ENCODE data around the gene MTHFD1L. TPM values are rescaled to one million over a fixed set of nuclear protein-coding genes. Genes with fewer than 3 reads are reported as not detected.

MTHFD1L gene
- total RNA-seq, 1 donor from 2014 or later = 28.1 TPM

DNA sequence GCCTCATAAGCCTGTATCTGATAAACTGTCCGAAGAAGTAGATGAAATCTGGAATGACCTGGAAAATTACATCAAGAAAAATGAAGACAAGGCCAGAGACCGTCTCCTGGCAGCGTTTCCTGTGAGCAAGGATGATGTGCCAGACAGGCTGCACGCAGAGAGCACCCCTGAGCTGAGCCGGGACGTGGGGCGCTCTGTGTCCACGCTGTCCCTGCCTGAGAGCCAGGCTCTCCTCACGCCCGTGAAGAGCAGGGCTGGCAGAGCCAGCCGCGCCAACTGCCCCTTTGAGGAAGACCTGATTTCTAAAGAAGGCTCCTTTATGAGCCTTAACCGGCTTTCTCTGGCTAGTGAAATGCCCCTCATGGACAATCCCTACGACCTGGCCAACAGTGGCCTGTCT lies 33.9 kb upstream of the MTHFD1L start:
- H3K27ac Mint-ChIP-seq = no peak overlapping the region
- no peaks in the 10 kb centered on the region for H3K9me3 Mint-ChIP-seq
- H3K4me1 Mint-ChIP-seq (ENCODE audit: unreplicated experiment) = peaks cover 7% of the 10 kb centered on the region
- H3K4me3 Mint-ChIP-seq = no peak overlapping the region
- no peaks in the 10 kb centered on the region for H3K27me3 Mint-ChIP-seq
- TF ChIP-seq, protein P1, sequence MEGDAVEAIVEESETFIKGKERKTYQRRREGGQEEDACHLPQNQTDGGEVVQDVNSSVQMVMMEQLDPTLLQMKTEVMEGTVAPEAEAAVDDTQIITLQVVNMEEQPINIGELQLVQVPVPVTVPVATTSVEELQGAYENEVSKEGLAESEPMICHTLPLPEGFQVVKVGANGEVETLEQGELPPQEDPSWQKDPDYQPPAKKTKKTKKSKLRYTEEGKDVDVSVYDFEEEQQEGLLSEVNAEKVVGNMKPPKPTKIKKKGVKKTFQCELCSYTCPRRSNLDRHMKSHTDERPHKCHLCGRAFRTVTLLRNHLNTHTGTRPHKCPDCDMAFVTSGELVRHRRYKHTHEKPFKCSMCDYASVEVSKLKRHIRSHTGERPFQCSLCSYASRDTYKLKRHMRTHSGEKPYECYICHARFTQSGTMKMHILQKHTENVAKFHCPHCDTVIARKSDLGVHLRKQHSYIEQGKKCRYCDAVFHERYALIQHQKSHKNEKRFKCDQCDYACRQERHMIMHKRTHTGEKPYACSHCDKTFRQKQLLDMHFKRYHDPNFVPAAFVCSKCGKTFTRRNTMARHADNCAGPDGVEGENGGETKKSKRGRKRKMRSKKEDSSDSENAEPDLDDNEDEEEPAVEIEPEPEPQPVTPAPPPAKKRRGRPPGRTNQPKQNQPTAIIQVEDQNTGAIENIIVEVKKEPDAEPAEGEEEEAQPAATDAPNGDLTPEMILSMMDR (conservative IDR thresholded peaks at IDR 0.05) = no peak
- no peak for DNase-seq (ENCODE audit: extremely low spot score, unreplicated experiment)
- peaks cover 32% of the 10 kb centered on the region for H3K36me3 Mint-ChIP-seq

DNA sequence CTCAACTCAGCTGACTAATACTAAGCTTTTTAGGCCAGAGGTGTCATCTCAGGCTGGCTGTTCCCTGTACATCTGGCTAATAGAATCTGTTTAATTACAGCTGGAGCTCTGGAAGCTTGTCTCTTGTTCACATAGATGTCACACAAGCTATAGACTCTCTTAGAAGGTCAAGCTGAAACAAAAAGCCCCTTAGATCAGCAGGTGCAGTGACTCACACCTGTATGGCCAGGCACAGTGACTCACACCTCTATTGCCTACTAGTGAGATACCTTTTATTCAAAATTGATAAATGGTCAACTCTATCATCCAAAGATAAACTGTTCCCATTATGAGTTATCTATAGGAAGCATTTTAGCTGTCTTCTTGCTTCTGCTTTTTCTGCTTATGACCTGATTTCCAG lies 29.9 kb upstream of the MTHFD1L start:
- Mint-ChIP-seq H3K36me3 (peaks cover 39% of the 10 kb centered on the region), H3K4me3 (no peak overlapping the region), H3K9me3 (no peaks in the 10 kb centered on the region), H3K27me3 (no peaks in the 10 kb centered on the region), H3K27ac (no peak overlapping the region), H3K4me1 (ENCODE audit: unreplicated experiment) (no peaks in the 10 kb centered on the region)
- no peak for DNase-seq (ENCODE audit: extremely low spot score, unreplicated experiment)
- TF ChIP-seq, protein P1 (conservative IDR thresholded peaks at IDR 0.05) = no peak

DNA sequence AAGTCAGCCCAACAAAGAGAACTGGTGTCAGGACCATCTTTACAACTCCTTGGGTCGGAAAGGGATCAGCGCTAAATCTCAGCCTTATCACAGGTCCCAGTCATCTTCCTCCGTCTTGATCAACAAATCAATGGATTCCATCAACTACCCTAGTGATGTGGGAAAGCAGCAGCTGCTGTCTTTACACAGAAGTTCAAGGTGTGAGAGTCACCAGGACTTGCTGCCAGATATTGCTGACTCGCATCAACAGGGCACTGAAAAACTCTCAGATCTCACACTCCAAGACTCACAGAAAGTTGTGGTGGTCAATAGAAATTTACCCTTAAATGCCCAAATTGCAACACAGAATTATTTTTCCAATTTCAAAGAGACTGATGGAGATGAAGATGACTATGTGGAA lies 25.3 kb upstream of the MTHFD1L start:
- Mint-ChIP-seq H3K27ac (no peak overlapping the region), H3K9me3 (no peaks in the 10 kb centered on the region), H3K4me1 (ENCODE audit: unreplicated experiment) (peaks cover 7% of the 10 kb centered on the region), H3K4me3 (no peak overlapping the region), H3K27me3 (no peaks in the 10 kb centered on the region), H3K36me3 (peaks cover 35% of the 10 kb centered on the region)
- TF ChIP-seq, protein P1 (conservative IDR thresholded peaks at IDR 0.05) = no peak
- DNase-seq (ENCODE audit: extremely low spot score, unreplicated experiment) = no peak

DNA sequence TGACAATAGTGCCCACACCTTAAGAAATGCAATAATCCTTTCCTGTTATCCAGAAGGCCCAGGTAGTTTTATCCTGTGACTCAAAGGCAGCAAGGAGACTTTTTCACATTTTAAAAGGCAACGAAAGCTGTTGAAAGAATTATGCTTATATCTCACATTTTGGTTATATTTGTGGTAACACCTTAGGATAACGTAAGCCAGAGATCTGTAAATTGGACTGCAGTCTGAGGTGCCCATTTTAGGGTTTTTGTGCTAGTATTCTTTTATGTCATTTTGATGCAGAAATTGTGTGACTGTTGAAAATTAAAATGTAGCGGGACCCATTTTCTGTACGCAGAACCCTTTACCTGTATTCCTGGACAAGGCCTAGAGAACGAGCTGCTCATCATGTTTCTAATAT lies 24.3 kb upstream of the MTHFD1L start:
- TF ChIP-seq, protein P1 (conservative IDR thresholded peaks at IDR 0.05) = no peak
- Mint-ChIP-seq H3K4me1 (ENCODE audit: unreplicated experiment) (peaks cover 7% of the 10 kb centered on the region), H3K27me3 (no peaks in the 10 kb centered on the region), H3K36me3 (peaks cover 35% of the 10 kb centered on the region), H3K9me3 (no peaks in the 10 kb centered on the region), H3K4me3 (no peak overlapping the region), H3K27ac (no peak overlapping the region)
- no peak for DNase-seq (ENCODE audit: extremely low spot score, unreplicated experiment)

DNA sequence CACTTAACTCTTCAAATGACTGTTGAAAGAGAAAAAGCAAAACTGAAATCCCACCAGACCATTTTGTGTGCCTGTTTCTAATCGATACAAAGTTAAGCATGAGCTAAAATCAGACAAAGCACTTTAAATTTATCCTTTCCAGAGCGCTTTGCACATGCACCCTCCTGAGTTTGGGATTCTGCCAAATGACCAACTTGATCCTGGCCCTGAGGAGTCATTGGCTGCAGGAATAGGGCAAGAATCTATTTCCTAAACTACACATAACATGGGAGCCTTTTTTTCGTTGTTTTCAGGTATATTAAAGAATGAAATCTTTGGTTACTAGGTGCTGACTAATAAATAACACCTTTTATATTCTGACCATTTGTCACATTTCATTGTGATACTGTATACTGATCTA lies 23.8 kb upstream of the MTHFD1L start:
- TF ChIP-seq, protein P1 (conservative IDR thresholded peaks at IDR 0.05) = no peak
- DNase-seq (ENCODE audit: extremely low spot score, unreplicated experiment) = no peak
- Mint-ChIP-seq H3K27me3 (no peaks in the 10 kb centered on the region), H3K36me3 (peaks cover 35% of the 10 kb centered on the region), H3K4me3 (no peak overlapping the region), H3K4me1 (ENCODE audit: unreplicated experiment) (peaks cover 7% of the 10 kb centered on the region), H3K9me3 (no peaks in the 10 kb centered on the region), H3K27ac (no peak overlapping the region)

DNA sequence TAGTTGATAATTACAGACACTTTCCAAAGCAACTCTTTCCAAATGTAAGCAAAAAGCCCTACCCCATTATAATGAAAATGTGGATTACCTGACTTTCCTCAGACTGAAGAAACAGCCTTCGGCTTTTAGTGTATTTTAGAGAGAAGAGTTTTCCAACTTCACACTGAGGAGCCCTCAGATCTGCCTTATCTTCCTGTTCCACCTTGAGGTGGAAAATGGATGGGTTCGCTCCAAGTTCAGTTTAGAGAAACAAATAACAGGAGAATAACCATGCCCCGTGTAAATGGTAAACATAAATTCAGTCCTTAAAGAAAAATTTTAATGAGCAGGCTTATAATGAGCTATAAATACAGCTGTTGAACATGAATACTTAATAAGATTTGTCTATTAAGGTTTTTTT lies 21.1 kb upstream of the MTHFD1L start:
- H3K27me3 Mint-ChIP-seq = no peaks in the 10 kb centered on the region
- H3K9me3 Mint-ChIP-seq = peaks cover 5% of the 10 kb centered on the region
- H3K36me3 Mint-ChIP-seq = peaks cover 36% of the 10 kb centered on the region
- DNase-seq (ENCODE audit: extremely low spot score, unreplicated experiment) = no peak
- no peak overlapping the region for H3K27ac Mint-ChIP-seq
- H3K4me3 Mint-ChIP-seq = no peak overlapping the region
- TF ChIP-seq, protein P1 (conservative IDR thresholded peaks at IDR 0.05) = no peak
- H3K4me1 Mint-ChIP-seq (ENCODE audit: unreplicated experiment) = peaks cover 12% of the 10 kb centered on the region

Data from type B pancreatic cell (in vitro differentiated cells).